NK-92 (cell line): ENCODE measurements around the gene SFT2D2.

Experiments used
- DNase-seq: peaks from one replicate; lab custom pipeline; 2025; ENCODE audit not compliant: unreplicated experiment; lab: John Stamatoyannopoulos, UW

SFT2D2 gene

DNA sequence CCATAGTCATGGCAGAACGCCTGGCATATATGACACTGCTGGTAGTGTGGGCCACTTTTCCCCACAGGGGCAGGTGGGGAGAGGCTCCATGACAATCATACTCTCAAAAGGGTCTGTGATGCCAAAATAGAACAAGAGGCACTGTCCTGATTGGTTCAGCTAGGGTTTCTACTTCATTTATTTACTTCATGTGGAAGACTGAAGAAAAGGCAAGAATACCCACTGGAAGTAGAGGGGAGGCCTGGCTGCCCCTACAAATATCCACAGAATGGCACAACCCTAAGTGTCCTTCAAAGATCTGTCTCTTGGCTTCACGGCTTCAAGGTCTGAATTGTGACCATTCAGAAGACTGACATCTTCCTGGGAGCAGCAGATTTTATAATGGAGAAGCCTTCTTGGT, 4.5 kb upstream of the SFT2D2 start:
- DNase-seq: no peak

DNA sequence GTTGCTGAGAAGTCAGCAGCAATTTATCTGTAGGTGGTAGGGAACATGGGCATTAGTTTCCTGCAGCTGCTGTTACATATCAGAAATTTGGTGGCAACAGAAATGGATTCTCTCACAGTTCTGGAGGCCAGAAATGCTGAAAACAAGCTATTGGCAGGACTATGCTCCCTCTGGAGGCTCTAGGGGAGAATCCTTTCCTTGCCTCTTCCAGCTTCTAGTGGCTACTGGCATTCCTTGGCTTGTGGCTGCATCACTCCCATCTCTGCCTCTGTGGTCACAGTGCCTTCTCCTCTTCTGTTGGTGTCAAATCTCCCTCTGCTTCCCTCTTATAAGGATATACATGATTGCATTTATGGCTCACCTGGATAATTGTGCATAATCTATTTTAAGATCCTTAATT, 2.5 kb upstream of the SFT2D2 start:
- DNase-seq: no peak

DNA sequence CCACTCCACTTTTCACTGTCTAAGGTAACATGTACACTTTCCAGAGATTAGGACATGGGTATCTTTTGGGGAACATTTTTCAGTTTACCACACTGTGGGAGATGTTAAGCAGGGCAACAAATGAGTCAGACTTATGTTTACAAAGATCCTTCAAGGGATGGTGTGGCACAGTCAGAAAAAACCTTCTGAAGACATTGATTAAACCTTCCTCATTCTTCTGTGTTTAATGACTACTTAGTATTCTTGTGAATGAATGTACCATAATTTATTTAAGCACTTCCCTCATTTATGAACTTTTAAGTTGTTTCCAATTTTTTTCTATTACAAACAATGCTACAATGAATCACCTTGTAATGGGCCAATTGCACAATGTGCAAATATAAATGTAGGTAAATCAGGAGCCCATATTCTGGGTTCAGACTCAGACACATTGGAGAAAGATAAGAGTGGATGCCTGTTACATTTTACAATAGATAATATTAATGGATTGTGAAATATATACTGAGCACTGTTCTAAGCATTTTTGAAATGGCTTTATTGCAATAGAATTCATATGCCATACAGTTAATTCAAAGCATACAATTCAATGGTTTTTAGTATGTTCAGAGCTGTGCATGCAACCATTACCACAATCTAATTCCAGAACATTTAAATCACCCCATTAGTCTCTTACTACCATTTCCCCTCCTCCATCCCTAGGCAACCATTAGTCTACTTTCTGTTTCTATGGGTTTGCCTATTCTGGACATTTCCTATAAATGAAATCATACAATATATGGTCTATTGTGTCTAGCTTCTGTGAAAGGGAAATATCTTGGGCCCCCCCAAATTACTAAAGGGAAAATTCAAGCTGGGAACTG, 1.9 kb upstream of the SFT2D2 start:
- DNase-seq: no peak

DNA sequence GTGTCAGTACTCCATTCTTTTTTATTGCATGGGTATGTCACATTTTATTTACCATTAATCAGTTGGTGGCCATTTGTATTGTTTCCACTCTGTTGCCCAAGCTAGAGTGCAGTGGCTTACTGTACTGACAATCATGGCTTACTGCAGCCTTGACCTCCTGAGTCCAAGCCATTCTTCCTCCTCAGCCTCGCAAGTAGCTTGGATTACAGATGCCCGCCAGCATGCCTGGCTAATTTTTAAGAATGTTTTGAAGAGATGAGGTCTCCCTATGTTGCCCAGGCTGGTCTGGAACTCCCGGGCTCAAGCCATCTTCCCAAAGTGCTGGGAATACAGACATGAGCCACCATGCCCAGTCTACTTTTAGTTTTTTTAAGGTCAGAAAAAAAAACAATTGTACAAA, 813 bp upstream of the SFT2D2 start:
- DNase-seq: no peak

DNA sequence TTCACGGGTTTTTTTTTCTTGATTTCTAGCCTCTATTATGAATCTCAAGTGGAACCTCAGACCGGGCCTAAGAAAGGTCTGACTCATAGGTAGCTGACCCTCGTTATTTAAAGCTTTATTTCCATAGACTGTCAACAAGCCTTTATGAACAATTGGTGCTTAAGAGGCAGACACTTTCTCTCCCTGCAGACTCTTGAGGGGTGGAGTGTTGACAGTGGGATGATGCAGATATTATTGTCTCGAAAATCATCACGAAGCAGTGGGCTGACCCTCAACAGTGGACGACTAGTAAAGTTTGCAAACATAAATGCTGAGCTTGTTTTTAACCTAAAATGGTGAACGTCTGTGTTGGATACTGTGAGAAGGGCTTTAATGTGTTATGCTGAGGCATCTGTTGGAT, 1.8 kb downstream of the SFT2D2 start:
- DNase-seq: no peak

DNA sequence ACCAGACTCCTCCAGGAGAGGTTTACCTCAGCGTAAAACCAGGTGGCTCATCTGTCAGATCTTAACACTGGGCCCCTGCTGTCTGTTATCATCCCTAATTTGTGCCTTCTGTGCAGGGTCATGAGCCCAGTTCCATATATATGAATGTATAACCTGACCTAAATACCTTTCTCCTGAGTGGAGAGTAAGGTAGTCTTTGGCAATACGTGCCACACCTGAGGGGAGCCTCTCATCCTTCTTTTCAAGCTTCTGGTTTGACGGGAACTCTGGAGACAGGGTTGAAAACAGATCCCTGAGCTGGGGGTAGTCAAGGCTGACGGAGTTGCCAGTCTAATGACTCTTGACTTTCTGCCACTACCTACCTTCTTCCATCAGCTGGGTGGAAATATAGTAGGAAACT, 4.1 kb downstream of the SFT2D2 start:
- no peak for DNase-seq

DNA sequence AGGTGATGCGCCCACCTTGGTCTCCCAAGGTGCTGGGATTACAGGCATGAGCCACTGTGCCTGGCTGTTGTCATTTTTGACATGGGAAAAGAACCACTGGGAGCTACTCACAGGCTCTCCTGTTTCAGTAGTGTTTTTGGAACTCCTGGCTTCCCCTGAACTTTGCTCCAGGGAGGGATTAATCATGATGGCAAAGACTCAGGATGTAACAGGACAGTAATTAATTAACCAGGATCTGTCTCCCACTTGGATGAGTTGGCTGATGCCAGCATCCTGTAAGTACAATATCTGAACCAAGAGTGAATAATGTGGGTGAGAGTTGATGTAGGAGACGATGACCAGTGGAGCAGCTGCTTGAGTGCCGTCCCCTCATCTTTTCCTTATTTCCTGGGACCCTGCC, 4.9 kb downstream of the SFT2D2 start:
- no peak for DNase-seq

DNA sequence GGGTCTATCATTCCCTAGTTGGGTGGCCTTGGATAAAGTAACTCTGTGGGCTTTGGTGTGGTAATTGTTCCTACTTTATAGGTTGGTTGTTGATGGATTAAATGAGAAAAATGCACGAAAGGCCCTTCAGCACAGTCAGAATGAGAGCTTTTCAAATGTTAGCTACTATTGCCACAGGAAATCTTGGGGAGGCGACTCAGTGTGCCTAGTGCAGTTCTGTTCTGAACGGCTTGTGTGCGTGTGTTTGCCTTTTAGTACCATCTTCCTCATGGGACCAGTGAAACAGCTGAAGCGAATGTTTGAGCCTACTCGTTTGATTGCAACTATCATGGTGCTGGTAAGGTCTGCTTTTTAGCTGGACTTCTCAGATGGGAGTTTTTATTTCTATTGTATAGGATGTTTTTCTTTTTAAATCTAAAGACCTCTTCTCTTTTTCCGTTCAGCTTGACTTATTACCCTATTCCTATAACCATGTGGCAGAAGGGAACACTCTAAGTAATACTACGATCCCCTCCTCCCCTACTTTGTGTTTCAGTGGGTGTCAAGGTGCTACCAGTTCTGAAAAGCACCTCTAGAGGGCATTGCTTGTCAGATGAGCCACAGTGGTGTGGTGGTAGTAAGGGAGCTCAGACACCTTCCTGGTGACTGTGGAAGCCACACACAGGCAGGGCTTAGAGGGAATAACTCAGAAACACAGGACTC, 9.2 kb downstream of the SFT2D2 start:
- no peak for DNase-seq

DNA sequence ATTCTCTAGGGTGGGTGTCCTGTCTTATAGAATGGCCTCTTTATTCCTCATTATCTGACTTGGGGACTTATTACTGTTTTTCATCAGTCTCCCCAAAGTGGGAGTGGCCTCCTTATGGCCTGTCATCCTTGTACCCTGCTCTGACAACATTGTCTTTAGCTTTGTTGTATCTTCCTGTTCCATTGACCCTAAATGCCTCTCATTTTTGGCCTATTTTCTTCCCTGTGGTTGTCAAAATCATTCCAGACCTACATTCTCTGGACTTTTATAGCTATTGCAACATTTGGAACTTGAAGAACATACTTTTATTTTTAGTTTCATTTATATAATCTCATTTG, 9.7 kb downstream of the SFT2D2 start:
- no peak for DNase-seq

DNA sequence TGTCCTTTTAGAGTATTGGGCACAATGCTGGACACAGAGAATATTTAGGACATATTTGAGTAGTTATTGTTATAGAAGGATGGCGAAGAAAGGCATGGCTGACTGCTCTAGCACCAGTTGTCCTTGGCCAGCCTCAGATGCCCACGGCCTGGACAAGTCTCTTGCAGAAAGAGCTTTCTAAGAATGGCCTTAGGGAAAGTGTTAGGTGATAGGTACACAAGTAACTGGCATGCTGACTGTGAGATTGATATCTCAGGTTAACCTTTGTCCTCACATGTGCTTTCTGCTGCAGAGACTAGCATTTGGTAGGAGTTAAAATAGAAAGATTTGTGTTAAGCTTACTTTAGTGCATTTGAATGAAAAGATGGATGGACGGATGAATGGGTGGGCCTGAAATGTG, 10.1 kb downstream of the SFT2D2 start:
- no peak for DNase-seq

DNA sequence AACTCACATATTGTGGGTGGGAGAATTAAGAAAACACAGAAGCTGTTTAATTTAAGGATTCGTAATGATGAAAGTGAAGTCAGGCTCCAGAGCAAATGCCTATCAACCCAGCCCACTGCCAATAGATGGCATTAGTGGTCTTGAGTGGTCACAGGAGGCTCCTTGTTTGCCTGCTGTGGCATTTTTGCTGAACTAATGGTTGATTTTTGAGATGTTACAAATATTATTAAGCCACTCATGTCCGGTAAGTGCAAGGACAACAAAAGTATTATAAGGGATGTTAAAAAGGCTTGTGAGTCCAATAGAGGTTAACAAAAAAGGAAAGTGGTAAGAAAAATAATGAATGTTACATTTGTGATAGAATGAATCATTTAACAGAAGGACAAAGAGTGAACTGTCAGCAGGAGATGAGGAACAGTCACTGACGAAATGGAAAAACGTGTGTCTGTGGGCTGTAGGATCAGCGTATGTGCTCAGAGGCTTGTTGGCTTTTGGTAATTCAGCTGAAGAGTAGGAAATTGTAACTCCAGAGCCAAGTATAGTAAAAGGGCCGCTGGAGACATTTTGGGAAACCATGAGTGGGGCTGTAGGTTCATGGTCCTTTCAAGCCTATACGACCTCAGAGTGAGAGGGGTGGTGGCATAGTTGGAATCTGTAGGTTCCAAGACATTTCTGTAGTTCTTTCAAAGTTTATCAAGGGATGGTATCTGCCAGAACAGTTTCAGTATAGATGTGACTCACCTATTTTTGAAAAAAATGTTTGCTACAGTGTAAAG, 11.2 kb downstream of the SFT2D2 start:
- DNase-seq: no peak

DNA sequence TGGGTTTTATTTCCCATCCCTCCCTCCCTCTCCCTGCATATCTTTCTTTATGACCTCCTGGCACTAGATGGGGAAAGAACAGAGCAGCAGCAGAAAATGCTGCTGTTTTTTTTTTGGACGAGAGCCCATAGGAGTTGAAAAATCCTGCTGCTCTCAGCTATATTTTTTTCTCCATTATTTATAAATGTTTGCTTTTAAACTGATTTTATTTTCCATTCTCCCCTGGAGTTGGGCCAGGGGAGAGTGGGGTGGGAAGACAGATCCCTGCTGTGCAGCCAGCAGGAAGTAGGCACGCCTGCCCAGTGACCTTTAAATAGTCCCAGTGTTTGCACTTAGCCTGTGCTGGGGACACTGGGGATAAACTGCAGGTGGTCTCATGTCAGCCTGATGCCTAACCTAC, 17.4 kb downstream of the SFT2D2 start:
- DNase-seq: no peak

DNA sequence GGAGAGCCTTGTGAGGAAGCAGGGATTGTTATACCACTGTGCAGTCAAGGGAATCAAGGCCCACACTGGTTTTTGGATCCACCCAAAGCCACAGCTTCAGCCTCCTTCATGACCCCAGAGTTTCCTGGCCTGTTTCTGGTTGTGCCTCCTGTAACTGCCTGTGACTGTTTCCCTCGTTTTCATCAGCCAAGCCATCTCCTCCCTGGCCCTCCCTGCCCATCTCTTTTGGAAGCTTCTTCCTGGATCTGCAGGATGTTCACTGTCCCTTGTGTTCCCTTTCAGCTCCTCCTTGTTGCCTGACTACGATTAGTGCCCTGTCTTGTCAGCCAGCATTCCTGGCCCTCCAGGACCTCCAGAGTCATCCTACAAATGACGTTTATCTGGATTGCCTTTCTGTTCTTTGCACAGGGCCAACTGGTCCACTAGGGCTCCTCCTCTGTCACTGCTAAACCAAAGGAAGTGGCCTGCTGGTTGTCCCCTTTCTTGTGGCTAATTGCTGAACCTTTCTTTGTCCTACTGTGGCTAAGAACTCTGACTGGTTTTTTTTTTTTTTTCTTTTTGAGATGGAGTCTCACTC, 17.9 kb downstream of the SFT2D2 start:
- DNase-seq: no peak

DNA sequence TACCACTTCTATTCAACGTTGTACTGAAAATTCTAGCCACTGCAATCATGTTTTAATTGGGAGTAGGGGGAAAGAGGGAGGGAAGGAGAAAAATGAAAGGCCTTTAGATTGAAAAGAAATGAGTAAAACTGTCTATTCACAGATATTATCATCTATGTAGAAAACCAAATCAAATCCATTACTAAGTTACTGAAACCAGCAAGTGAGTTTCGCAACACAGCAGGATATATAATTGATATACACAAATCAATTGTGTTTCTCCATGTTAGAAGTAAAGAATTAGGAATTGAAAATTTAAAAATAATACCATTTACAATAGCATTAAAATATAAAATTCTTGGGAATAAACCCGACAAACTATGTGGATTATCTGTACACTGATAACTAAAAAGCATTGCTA, 19.2 kb downstream of the SFT2D2 start:
- no peak for DNase-seq

DNA sequence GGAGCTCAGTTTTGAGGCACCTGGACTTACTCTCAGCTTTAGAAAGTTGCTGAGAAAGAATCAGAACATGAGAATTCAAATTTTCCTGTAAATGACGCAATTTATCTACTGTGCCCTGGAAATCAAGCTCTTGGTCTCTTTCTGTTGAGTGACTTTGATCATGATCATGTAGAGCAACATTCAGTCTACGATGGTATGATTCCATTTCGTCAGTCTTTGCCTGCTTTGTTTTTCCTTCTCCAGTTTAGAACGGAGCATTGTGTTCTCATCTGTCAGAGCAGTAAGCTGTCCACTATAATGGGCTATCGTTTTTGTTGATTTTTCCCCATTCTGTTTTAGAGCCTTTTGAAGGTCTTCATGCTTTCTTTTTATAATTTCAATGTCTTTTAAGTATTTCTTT, 20.7 kb downstream of the SFT2D2 start:
- no peak for DNase-seq

DNA sequence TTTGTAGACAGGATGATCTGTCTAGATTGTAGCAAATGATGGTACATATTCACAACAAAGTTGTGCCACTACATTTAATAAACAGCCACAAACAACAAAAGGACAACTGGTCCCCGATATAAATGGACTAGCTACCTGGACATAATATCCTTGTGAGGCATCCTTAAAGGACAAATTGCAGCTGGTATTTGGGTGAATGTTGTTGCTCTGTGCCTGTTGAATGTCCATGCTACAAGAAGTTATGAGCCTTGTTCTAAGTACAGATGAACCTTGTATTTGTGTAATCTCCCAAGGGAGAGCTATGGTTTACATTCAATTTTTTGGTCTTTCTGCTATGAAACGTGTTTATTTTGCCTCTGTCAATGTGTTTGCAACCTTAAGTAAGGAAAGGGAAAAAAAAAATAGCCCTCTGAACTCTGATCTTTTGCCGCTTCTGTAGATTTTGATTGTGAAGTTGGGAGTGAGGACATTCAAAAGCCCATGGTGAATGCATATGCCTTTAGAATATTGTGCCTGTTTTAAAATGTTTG, 26.5 kb downstream of the SFT2D2 start:
- DNase-seq: no peak

DNA sequence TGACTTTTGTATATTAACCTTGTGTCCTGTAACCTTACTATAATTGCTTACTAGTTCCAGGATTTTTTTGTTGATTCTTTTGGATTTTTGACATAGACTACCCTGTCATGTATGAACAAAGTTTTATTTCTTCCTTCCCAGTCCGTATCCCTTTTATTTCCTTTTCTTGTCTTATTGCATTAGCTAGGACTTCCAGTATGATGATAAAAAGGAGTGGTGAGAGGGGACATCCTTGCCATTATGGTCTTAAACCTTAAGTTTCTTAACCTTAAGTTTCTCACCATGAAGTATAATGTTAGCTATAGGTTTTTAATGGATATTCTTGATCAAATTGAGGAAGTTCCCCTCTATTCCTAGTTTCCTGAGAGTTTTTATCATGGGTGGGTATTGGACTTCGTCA, 30.4 kb downstream of the SFT2D2 start:
- no peak for DNase-seq

DNA sequence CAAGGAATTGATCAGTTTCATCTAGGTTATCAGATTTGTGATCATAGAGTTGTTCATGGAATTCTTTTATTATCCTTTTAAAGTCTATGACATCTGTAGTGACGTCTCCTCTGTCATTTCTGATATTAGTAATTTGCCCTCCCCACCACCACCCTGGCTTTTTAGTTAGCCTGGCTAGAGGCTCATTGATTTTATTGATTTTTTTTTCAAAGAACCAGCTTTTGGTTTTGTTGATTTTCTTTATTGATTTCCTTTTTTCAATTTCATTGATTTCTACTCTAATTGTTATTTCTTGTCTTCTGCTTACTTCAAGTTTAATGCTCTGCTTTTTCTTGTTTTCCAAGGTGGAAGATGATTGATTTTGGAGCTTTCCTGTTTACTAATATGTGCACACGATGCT, 31.6 kb downstream of the SFT2D2 start:
- no peak for DNase-seq

DNA sequence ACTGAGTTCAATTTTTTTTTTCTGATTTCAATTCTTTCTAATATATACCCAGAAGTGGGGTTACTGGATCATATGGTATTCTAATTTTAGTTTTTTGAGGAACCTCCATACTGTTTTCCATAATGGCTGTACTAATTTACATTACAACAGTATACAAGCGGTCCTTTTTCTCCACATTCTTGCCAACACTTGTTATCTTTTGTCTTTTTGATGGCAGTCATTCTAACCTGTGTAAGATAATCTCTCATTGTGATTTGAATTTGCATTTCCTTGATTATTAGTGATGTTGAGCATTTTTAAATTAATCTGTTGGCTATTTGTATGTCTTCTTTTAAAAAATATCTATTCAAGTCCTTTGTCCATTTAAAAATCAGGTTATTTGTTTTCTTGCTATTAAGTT, 33.8 kb downstream of the SFT2D2 start:
- no peak for DNase-seq

DNA sequence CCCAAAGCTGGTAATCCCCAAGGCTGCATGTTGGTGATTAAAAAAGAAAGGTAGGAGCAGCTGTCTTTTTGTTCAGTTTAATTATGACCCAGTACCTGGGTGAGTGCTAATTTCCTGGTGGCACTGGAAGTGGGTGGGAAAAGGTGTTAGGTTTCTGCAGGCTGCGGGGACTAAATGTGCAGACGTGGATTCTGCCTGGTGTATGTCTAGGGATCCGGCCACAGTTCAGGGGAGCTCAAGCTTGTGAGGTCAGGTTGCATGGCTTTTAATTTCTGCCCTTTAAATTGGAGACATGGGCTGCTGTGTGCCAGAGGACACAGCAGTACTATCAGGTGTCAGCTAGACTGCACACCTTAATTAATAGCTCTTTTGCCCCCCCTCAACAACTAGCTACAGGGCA, 34.6 kb downstream of the SFT2D2 start:
- DNase-seq: no peak

DNA sequence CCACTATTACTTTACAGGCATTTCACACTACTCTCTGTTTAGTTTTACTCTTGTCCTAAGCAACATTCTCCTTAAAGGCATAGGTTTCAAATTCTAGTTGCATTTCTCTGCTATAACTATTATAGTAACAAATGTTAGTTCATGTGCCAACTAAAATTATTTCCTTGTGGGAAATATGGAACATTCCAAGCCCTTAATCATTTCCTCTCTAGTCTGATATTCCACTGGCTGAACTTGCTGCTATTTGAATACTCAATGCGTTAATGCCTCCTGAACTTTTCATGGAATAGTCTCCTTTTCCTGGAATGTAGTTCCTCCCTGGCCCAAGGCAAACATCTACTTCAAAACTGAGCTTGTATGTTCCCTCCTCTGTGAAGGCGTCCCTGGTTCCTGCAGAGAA, 35.6 kb downstream of the SFT2D2 start:
- DNase-seq: no peak
